Measurements from ENCODE around the gene RBFOX1.

- TF ChIP-seq, protein P1, sequence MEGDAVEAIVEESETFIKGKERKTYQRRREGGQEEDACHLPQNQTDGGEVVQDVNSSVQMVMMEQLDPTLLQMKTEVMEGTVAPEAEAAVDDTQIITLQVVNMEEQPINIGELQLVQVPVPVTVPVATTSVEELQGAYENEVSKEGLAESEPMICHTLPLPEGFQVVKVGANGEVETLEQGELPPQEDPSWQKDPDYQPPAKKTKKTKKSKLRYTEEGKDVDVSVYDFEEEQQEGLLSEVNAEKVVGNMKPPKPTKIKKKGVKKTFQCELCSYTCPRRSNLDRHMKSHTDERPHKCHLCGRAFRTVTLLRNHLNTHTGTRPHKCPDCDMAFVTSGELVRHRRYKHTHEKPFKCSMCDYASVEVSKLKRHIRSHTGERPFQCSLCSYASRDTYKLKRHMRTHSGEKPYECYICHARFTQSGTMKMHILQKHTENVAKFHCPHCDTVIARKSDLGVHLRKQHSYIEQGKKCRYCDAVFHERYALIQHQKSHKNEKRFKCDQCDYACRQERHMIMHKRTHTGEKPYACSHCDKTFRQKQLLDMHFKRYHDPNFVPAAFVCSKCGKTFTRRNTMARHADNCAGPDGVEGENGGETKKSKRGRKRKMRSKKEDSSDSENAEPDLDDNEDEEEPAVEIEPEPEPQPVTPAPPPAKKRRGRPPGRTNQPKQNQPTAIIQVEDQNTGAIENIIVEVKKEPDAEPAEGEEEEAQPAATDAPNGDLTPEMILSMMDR (conservative IDR thresholded peaks at IDR 0.05; ENCODE audit: low read depth, low read length) = no peak
- TF ChIP-seq EZH2phosphoT487 (IDR thresholded peaks at IDR 0.05; ENCODE audit: borderline replicate concordance, low read length) = no peak
Measured at GRCh38 chr16:7294020-7294419, 38.6 kb upstream of the RBFOX1 start.

All from PC-3 (cell line).